GM18499 (cell line): Measurements from ENCODE around the gene SYT7.

ENCODE experiments used
- ATAC-seq: cut with Tn5 transposase; IDR thresholded peaks from one replicate; pipeline ENCODE4 v1.9.1; 2021; ENCODE audit warnings: moderate number of reproducible peaks; ENCODE audit not compliant: insufficient read depth, unreplicated experiment

Gene SYT7

DNA sequence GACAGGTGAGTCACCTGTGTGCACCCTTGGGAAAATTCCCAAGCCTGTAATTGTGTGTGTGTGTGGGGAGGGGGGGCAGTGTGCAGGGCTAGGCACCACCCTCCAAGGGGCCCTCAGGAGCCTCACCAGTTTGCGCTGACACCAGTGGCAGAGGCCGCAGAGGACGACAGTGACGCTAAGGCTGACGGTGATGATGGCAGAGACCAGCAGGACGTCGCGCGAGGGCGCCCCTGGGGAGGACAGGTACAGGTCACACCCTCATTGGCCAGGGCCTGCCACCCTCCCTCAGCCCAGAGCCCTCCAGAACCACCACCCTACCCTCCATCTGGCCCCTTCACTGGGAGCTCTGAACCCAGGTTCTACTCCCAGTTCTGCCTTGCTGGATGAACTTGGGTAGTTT, 24.9 kb downstream of the SYT7 start:
- ATAC-seq: no peak

DNA sequence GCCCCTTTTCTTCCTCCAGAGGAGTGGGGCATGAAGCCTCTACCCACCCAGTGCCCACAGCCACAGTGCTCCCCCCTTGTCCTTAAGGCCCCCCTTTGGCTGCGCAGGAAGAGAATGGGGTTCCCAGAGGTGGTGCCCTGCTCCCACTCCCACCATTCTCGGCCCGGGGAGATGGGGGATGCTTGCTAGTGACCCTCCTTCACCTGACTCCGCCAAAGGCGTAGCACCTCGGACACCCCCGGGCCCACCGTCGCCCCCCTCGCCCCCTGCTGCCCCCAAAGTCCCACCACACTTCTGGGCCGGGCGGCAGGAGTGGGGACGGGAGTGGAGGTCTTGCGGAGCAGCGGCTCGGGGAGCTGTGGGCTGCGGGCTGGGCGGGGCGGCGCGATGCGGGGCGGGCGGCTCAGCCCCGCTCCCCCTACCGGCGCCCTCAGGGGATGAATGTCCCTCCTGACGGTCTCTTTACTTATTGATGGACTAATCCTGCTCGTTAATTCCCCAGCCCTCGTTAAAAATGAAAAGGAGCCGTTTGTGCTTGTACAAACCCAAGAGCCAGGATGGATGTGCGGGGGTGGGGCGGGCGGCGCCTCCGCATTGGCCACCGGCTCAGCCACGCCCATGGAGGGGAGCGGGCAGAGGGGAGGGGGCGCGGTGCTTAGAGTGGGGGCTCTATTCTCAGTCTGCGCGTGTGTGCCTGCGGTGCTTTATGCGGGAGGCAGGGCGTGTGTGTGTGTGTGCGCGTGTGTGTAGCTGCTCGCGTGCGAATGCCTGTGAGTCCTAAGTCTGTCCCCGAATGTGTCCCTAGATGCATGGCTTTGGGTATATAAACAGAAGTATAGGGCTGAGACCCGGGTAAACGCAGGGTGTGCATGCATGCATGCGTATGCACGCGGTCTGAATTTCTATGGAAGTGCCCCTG, 25.6 kb downstream of the SYT7 start:
- no peak for ATAC-seq

DNA sequence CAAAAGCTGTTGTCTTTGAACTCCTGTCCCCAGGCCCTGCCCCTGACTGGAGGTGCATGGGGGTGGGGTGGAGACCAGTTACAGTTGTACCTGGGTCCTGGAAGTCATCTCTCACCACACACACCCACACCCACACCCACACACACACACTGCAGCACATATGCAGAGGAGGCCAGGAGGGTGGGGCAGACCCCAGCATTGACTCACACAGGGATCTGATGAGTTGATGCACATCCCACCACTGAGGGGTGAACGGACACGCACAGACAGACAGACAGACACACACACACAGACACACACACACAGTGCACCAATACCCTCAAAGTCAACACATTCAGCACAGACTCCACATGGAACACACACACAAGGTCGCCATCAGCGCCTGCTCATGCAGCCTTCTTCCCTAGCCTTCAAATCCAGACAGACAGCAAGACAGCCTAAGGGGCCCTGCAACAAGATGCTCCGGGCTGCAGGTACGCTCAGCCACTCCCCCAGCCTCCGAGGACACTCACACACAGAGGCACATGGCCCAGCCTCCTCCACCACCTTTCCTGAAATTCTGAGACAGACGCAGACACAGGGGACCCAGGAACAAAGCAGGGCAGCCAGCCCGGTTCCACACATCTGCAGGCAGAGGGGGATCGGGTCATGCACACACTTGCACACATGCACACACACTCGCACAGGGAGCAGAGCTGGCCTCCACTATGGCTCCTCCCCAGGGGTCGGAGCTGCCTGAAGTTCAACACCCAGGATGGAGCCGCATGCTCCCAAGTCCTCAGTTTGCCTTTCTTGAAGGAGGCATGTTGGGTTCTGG, 26.5 kb downstream of the SYT7 start:
- no peak for ATAC-seq

DNA sequence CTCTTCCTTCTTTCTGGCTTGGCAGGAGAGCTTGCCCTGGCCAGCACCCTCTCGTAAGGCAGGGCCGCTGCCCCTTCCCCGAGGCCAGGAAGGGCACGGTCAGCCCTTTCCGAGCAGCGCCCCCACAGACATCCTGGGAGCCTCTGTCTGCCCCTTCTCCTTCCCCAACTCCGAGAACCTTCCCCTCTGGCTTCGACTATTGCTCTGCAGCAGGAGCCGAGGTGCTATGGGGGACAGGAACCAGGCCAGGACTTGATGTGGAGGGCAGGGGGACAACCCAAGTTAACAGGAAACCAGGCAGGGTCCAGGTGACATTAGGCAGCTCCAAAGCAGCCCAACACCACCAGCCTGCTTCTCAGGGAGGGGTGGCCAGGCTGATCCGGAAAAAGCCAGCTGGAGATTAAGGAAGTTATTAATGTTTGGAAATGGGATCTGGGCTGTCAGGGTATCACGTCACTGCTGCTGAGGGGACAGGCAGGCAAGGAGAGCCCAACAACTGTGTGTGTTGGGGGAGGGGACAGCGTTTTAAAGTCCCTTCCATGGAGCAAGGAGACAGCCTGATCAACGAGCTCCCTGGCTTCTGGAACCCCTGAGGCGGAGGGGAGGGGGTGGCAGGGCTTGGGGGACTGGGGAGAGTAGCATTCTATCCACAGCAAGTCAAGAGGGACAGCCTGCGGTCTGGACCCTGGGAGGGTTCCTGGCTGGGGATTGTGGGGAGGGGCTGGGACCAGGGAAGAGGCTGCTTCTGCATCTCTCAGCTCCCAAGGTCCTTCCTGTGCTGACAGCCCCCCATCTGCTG, 27.3 kb downstream of the SYT7 start:
- ATAC-seq: no peak

DNA sequence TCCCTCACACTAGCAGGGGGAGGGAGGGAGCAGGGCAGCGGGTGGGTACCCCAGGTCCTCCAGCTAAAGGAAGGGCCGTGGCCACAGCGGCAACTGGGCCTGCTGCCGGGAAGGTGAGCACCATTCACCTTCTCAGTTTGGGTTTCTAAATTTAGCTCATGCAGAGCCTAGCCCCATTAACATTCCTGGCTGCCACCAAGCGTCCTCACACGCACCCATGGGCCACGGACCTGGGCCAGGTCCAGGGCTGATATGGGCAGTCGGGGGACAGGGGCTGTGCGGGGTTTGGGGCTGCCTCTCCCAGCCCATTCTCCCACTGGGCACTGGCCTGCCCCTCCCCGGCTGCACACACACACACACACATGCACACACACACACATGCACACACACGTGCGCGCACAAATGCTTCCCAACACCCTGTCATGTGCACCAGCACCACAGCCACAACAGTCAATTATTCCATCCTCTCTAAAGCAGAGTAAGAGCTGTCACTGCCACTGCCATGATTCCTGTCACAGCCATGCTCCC, 28.7 kb downstream of the SYT7 start:
- no peak for ATAC-seq

DNA sequence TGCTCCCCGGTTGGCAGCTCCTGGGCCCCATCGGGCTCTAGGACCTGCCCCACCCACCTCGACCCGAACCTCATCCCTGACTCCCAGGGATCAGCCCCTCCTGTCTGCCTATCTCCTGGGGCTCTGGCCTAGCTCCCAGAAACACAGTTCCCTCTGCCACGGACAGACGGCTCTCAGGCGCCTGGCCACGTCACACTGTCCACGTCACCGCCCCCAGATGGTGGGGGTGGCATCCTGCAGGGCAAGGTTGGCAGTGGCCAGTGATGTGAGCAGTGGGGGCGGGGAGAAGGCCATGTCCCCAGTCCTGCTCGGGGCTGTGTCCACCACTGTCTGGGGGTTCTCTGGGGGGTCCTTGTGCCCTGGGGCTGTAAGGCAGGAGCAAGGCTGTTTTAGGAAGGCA, 29.2 kb downstream of the SYT7 start:
- ATAC-seq: no peak

DNA sequence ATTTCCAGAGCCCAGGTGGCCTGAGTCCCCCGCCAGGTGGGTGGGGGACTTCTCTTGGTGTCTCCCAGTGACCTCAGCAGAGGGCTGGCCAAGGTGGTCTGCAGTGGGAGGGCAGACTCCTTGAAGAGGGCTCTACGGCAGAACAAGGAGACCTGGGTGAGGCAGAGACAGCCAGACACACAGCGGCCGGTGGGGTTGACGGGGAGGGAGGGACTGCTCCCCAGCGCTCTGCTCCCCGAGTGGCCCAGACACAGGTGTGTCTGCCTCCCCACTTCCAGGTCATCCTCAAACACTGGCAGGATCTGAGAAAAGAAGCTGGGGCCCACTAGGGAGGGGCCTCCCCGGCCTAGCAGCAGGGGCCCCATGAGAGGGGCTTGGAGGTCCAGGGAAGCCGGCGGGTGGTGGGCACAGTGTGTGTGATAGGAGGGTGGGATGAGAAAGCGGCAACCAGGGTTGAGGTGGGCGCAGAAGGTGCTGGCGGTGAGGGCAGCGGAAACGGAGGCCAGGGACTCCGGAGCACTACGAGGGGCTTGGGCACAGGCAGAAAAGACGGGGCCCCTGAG, 30.1 kb downstream of the SYT7 start:
- no peak for ATAC-seq

DNA sequence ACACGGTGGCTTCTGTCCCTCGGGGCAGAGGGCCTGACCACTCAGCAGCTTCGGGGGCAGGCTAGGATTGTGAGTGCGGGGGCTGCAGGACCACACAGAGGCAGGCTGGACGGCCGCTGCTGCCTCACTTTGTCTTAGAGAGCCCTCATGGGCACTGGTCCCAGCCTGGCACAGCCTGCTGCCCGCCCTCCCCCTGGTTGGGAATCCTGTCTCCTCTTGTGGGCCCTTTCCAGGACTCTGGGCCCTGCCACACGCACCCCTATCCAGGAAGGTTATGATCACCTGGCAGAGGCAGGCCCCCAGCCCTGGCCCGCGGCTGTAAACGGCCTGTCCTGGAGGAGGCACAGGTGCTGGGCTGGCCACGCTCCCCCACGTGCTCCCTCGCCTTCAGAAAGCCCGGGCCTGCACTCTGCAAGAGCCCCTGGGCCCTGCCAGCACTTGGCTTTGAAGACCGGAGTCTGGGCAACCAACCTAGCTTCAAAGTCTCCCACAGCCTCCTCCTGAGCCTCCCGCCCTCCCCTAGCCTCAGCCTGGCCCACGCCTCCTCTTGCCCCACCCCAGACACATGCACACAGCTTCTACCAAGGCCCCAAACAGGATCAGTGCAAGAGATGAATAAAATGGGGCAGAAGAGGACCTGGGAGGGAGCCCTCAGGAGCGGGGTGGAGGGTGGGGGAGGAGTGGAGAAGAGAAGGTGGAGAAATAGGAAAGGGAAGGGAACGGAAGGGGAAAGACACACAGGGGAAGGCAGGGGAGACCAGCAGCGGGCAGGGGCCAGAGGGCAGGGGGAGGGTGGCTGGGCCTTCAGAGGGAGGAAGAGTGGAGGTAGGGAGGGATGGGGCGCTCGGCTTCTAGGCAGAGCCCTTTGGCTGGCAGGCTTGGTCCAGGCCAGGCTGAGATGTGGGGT, 31.0 kb downstream of the SYT7 start:
- ATAC-seq: no peak

DNA sequence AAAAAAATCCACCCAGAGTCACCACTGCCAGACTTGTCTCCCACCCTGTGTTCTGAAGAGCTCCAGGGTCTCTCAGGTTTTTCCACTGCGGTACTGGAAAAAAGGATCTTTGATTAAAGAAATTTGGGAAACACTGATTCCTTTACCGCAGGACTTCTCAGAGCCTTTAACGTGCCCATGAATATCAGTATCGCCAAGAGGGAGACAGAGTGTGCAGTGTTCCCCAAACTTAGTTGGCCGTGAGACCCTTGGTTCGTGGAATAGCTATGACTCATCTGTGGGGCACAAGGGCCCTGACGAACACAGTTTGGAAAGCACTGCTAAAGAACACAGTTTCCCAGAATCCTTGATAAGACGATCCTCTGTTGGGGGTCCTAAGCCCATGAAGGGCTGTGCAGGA, 31.7 kb downstream of the SYT7 start:
- ATAC-seq: no peak

DNA sequence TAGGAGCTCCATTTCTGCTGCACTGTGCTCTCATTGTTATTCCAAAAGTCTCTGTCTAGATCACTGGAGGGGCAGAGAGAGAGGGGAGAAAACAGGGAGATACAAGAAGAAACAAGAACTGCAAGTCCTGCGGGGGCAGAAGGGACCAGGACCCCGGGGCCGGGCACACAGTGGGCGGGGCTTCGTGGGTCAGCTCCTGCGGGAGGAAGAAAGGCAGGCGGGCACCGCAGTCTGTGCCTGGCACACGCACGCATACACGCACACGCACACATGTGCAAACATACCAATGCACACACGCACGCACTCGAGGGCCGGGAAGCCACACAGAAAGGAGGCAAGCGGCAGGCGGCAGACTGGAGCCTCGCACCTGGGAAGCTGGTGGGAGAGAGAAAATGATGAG, 33.6 kb downstream of the SYT7 start:
- no peak for ATAC-seq

DNA sequence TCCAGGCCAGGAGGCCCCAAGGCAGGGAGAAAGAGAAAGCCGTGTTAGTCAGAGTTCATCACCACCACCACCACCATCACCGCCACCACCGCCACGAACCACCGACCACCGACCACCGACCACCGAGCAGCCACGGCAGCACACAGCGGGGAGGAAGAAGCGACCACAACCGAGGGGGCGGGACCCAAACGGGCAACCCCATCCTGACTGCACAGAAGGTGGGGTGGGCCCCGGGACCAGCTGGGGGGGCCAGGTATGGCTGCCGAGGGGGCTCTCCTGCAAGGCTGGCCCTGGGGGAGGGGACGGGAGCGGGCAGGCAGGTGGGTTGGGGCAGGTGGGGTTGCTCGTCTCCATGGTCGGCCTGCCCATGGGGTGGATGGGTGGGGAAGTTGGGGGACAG, 34.2 kb downstream of the SYT7 start:
- ATAC-seq: no peak

DNA sequence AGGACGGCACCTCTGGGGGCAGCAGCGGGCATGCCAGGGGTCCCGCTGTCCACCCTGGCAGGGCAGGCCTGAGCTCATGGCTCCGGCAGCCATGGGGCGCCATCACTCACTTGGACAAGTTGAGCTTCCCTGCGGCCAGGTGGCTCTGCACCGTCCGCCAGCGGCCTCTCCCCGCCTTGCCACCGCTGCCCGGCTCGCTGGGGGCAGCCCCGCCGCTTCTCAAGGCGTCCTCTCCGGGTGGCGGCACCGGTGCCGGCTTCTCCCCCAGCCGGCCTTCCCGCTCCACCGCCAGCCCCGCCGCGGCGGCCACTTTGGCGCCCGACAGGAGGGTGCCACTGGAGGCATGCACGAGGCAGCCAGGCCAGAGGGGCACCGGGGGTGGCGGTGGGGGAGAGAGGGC, 35.0 kb downstream of the SYT7 start:
- no peak for ATAC-seq

DNA sequence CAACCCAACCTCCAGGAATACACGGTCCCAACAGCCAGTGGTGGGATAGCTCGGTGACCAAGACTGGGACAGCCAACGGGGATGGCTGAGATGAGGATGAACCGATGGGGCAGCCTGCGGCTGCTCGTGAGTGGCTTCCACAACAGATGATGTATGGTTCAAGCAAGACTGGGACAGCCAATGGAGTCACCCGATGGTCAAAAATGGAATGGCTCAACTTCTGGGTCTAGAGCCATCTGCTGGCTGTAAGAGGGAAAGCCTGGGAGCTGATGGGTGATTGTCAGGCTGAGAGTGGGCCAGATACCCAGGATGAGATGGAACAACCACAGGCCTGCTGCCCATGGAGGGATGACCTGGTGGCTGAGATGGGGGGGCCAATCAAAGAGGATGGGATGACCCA, 35.5 kb downstream of the SYT7 start:
- no peak for ATAC-seq

DNA sequence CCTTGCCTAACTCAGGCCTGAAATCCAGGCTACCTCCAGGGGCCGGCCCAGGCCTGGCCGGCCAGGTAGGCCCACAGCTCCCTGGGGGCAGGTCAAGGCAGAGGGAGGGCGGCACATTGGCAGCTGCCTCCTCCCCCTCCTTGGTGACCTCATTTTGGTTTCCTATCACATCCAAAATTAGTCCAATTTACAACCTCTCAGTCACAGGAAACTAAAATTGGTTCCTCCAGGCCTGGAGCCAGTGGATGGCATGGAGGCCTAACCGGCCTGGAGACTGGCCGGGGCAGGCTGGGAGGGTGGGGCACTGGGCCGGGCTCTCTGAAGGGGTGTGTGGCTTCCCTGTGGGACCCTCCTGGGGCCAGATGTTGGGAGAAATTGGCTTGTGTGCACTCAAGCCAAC, 36.4 kb downstream of the SYT7 start:
- ATAC-seq: no peak

DNA sequence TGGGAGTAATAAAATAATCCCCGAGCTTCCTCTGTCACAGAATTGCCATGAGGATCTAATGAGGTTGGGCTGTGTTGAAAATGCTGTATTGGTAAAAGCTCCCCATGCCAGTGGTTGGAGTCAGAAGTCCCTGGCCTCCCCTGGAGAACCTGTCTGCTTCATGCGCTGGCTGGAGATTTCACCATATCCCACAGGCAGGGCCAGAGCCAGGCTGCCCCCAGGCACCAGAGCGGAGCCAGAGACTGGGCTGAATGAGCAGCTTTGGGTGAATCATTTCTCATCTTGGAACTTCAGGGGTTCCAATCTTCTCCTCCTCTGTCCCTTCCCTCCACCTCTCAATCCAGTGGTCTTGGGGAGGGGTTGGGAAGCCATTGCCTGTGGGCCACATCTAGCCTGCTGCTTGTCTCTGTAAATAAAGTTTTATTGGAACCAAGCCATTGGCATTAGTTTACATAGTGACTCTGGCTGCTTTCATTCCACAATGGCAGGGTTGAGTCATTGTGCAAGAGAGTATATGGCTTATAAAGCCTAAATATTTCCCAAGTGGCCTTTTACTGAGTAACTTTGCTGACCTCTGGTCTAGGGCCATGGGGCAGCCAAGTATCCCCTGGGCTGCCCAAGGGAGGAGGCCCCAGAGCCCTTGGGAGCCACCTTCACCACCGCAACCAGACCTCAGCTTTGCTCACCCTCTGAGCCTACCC, 37.1 kb downstream of the SYT7 start:
- ATAC-seq: no peak

DNA sequence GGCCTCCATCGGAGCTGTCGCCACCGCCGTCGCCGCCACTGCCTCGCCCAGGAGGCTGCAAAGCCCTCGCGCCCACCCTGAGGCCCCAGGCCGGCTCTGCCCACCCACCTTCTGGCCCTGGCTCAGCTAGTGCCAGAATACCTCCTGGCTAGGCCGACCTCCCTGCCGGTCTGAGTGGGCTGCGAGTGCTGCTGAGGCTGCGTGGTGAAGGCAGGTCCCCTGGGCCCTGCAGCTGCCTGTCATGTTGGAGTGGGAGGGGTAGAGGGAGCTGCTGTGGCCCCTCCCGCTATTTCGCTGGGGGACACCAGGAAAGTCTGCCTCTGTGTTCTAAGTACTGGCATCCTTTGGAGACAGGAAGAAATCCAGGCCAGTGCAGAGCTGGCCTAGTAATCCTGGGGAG, 38.2 kb downstream of the SYT7 start:
- ATAC-seq: no peak

DNA sequence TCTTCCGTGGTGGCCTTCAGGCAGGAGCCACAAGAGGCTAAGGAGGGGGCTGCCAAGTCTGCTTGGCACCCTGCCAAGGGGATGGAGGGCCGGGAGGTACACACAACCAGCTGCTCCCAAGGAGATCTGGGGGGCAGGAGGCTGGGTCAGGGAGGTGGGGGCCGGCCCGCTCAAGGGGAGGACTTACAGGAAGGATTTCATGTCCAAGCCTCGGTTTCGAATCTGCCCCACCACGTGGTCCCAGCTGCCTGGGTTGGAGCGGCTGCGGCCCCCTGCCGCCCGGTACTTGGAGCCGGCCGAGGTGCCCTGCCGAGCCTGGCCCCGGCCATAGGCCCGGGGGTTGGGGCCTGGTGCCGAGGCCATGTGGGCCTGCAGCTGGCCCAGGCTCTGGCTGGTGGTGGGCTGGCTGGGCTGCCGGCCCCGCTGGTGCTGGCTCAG, 38.8 kb downstream of the SYT7 start:
- ATAC-seq: no peak

DNA sequence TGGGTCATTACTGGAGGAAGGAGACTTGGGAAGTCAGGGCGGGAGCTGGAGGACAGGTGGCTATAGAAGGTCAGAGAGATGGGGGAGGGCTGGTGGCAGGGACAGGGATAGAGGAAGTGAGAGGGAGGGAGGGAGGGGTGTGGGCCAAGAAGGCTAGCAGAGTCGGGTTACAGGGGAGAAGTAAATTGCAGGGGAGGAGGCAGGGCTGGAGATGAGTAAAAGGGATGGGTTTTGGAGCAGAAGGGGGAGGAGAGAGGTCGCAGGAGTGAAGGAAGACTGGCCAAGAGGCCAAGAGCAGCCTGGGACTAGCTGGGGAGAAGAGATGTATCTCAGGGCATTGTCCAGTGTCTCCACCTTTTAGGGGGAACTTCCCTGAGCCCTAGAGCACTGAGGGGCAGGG, 39.3 kb downstream of the SYT7 start:
- no peak for ATAC-seq

DNA sequence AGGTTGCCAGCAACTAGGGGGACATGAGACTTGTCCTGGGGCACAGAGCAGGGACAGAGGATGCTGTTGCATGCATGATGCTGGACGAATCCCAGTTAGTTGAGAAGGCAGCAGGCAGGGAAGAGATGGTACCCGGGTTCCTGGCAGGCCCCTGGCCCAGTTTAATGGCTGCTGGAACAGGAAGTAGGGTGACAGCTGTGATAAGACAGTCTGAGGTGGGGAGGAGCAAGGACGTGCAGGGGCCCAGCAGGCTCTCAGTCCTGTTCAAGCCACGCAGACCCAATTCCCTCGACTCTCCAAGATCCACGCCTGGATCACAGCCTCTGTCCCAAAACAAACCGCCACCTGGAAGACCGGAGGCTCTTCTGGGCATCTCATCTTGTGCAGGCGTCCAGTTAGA, 40.3 kb downstream of the SYT7 start:
- no peak for ATAC-seq
